ENCODE data around the gene CHD8.
"Not testable (repeated sequence)": the region's sequence is repeated elsewhere in the genome, so short reads cannot be mapped to it uniquely, and the experiment has no call there.

Gene CHD8

DNA sequence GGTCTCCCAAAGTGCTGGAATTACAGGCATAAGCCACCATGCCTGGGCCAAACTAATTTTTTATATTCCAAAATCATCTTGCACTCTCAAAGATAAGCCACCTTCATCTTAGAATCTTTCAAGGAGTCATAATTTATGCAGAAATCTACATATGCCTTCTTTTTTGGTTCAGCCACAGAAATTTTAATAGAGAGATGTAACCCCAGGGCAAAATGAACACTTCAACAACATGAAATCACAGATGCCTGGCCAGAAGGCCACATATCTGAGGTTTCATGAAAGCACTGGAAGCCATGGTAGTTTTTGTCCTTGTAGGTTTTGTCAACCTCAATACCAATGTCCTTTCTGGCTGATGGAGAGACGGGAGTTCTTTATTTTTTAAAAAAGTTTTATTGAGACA lies 81.9 kb downstream of the CHD8 start:
- no peaks in the 10 kb centered on the region for H3K27me3 ChIP-seq (ENCODE audit: insufficient read depth, low read length, poor library complexity, severe bottlenecking)
- no peaks in the 10 kb centered on the region for H3K9me2 ChIP-seq (replicated peaks; ENCODE audit: low read depth, low read length)
- peaks cover 38% of the 10 kb centered on the region for H4K20me1 ChIP-seq (ENCODE audit: insufficient read depth, low read length, poor library complexity, severe bottlenecking)
- peaks cover 61% of the 10 kb centered on the region for H3K79me2 ChIP-seq (ENCODE audit: insufficient read depth, low read length)
- H3K9me3 ChIP-seq (ENCODE audit: insufficient read depth, low read depth, low read length): no peaks in the 10 kb centered on the region
- no peak overlapping the region for H3K4me3 ChIP-seq (ENCODE audit: low read length, poor library complexity, severe bottlenecking)
- H3F3A ChIP-seq (ENCODE audit: low read depth): no peaks in the 10 kb centered on the region
- H3K36me3 ChIP-seq (ENCODE audit: insufficient read depth, low read length): peaks cover 42% of the 10 kb centered on the region; the same call in 1 of the 2 replicates
- no peak overlapping the region for H2AFZ ChIP-seq (ENCODE audit: low read length)
- H3K4me2 ChIP-seq (ENCODE audit: low read depth, low read length, poor library complexity, severe bottlenecking): no peak overlapping the region
- no peak overlapping the region for H3K9ac ChIP-seq (ENCODE audit: low read depth, low read length, poor library complexity, severe bottlenecking)
- TF ChIP-seq CTCF (conservative IDR thresholded peaks at IDR 0.05; ENCODE audit: low read length) (no peak), EZH2phosphoT487 (IDR thresholded peaks at IDR 0.05; ENCODE audit: borderline replicate concordance) (no peak)
- H3K4me1 ChIP-seq (ENCODE audit: insufficient read depth, low read length, poor library complexity, severe bottlenecking): peaks cover 16% of the 10 kb centered on the region

DNA sequence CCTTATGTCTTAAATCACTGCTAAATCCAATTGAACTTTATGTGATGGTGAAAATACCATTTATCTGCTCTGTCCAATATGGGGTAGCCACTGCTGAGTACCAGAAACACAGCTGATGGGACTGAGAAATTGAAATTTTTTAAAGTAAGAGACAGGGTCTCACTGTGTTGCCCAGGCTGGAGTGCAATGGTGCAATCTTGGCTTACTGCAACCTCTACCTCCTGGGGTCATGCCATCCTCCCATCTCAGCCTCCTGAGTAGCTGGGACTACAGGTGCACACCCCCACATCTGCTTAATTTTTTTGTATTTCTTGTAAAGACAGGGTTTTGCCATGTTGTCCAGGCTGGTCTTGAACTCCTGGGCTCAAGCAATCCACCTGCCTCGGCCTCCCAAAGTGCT lies 83.1 kb downstream of the CHD8 start:
- H3K79me2 ChIP-seq (ENCODE audit: insufficient read depth, low read length): peaks cover 49% of the 10 kb centered on the region

DNA sequence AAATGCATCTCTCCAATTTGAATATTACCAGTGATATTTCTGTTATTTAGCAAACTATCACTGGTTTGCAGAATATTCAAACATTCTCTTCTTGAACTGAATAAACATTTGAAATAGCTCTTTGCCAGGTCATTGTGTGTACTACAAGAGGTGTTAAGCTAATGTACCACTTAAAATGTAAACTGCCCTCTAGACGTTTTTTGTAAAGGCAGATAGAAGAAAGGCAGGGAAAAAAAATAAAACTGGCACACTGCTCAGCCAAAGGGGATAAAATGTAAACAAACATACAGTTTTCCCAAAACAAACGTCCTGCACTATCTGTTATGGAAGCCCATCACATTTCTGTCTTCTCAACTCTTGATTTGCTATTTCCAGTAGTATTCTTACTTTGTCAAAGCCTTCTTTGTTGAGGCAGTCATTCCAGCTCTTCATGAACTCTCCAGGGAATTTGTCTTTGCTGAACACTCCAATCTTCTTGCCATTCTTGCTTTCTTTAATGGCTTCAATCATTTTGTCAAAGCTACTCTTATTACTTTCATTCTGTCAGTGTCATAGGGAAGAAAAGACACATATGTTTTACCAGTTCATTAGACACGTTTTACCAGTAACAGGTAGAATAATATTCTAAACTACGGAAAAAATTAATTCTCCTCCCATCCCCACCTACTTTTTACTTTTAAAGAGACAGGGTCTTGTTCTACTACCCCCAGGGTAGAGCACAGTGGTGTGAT lies 85.8 kb downstream of the CHD8 start:
- H4K20me1 ChIP-seq (ENCODE audit: insufficient read depth, low read length, poor library complexity, severe bottlenecking): peaks cover 10% of the 10 kb centered on the region
- H3K4me1 ChIP-seq (ENCODE audit: insufficient read depth, low read length, poor library complexity, severe bottlenecking): no peaks in the 10 kb centered on the region
- no peaks in the 10 kb centered on the region for H3F3A ChIP-seq (ENCODE audit: low read depth)
- H3K36me3 ChIP-seq (ENCODE audit: insufficient read depth, low read length): peaks cover 81% of the 10 kb centered on the region
- no peaks in the 10 kb centered on the region for H3K27me3 ChIP-seq (ENCODE audit: insufficient read depth, low read length, poor library complexity, severe bottlenecking)
- H3K9me2 ChIP-seq (replicated peaks; ENCODE audit: low read depth, low read length): no peaks in the 10 kb centered on the region
- TF ChIP-seq CTCF (conservative IDR thresholded peaks at IDR 0.05; ENCODE audit: low read length) (no peak), EZH2phosphoT487 (IDR thresholded peaks at IDR 0.05; ENCODE audit: borderline replicate concordance) (no peak)
- peaks cover 22% of the 10 kb centered on the region; the same call in 1 of the 2 replicates for H3K79me2 ChIP-seq (ENCODE audit: insufficient read depth, low read length)
- no peaks in the 10 kb centered on the region for H3K9me3 ChIP-seq (ENCODE audit: insufficient read depth, low read depth, low read length)
- no peak overlapping the region for H3K4me2 ChIP-seq (ENCODE audit: low read depth, low read length, poor library complexity, severe bottlenecking)
- H3K9ac ChIP-seq (ENCODE audit: low read depth, low read length, poor library complexity, severe bottlenecking): no peak overlapping the region
- no peak overlapping the region for H3K4me3 ChIP-seq (ENCODE audit: low read length, poor library complexity, severe bottlenecking)
- H2AFZ ChIP-seq (ENCODE audit: low read length): no peak overlapping the region

More for the DNA sequence above, 83.1 kb downstream of the CHD8 start:
- not testable (repeated sequence) for H3K4me3 ChIP-seq (ENCODE audit: low read length, poor library complexity, severe bottlenecking); H3K4me2 ChIP-seq (ENCODE audit: low read depth, low read length, poor library complexity, severe bottlenecking); H3K27me3 ChIP-seq (ENCODE audit: insufficient read depth, low read length, poor library complexity, severe bottlenecking); H3F3A ChIP-seq (ENCODE audit: low read depth); H3K9me2 ChIP-seq (replicated peaks; ENCODE audit: low read depth, low read length); H3K9me3 ChIP-seq (ENCODE audit: insufficient read depth, low read depth, low read length); H3K9ac ChIP-seq (ENCODE audit: low read depth, low read length, poor library complexity, severe bottlenecking); H2AFZ ChIP-seq (ENCODE audit: low read length)
- H3K4me1 ChIP-seq (ENCODE audit: insufficient read depth, low read length, poor library complexity, severe bottlenecking): peaks cover 10% of the 10 kb centered on the region
- H4K20me1 ChIP-seq (ENCODE audit: insufficient read depth, low read length, poor library complexity, severe bottlenecking): peaks cover 27% of the 10 kb centered on the region
- peaks cover 54% of the 10 kb centered on the region for H3K36me3 ChIP-seq (ENCODE audit: insufficient read depth, low read length)
